Astrocyte of the cerebellum (primary cell): ENCODE measurements around the gene ECE1.

Experiments
- DNase-seq: peaks from one replicate; pipeline ENCODE4 v3.0.0-alpha.2; 2011; ENCODE audit warnings: low read depth
- H3K4me3 ChIP-seq: 2 replicates; pipeline ENCODE4 v1.5.1; 2011; ENCODE audit warnings: mild to moderate bottlenecking, low read depth, low read length, moderate library complexity
- in situ Hi-C: cut with HindIII; loops from 2 replicates; pipeline ENCODE4 v1.10.0; 2017; ENCODE audit warnings: low sequenced_read_pairs
- TF ChIP-seq, protein P1 (sequence below): IDR thresholded peaks from 2 replicates; pipeline ENCODE4 v1.5.1; 2012; ENCODE audit warnings: low read length, low read depth, moderate library complexity, mild to moderate bottlenecking; ENCODE audit errors: missing control alignments

ECE1 gene

DNA sequence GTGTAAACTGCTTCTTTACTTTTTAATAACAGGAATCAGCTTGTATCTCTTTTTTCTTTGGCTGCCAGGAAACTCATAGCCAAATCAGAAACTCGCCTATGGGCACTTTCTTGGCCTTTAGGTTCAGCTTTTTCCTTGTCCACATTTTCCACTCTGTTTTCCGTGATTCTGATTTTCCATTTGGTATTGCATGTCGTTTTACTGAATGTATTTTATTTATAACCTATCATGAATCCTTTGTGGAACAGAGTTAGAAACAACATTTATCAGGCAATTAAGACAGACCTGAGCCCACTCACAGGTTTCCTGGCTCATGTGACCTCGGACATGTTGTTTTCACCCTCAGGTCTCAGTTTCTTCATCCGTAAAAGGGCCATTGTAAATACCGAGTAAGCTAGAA lies 5.3 kb upstream of the ECE1 start:
- no peak for DNase-seq
- in situ Hi-C loops: no loop called here
- TF ChIP-seq, protein P1, sequence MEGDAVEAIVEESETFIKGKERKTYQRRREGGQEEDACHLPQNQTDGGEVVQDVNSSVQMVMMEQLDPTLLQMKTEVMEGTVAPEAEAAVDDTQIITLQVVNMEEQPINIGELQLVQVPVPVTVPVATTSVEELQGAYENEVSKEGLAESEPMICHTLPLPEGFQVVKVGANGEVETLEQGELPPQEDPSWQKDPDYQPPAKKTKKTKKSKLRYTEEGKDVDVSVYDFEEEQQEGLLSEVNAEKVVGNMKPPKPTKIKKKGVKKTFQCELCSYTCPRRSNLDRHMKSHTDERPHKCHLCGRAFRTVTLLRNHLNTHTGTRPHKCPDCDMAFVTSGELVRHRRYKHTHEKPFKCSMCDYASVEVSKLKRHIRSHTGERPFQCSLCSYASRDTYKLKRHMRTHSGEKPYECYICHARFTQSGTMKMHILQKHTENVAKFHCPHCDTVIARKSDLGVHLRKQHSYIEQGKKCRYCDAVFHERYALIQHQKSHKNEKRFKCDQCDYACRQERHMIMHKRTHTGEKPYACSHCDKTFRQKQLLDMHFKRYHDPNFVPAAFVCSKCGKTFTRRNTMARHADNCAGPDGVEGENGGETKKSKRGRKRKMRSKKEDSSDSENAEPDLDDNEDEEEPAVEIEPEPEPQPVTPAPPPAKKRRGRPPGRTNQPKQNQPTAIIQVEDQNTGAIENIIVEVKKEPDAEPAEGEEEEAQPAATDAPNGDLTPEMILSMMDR: no peak
- no peak overlapping the region for H3K4me3 ChIP-seq

DNA sequence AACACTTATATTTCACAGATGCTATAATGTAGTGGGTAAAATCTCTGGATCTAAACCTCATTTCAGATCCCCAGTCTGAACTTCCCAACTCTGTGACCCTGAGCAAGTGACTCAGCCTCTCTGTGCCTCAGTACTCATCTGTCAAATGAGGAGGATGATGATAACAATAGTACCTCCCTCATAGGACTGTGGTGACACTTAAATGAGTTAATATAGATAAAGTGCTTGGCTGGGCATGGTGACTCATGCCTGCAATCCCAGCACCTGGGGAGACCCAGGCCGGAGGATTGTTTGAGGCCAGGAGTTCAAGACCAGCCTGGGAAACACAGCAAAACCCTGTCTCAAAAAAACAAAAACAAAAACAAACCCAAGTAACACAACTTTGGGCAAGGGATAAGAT lies 4.7 kb upstream of the ECE1 start:
- in situ Hi-C loops: no loop called here
- TF ChIP-seq, protein P1: no peak
- no peak for DNase-seq
- no peak overlapping the region for H3K4me3 ChIP-seq

DNA sequence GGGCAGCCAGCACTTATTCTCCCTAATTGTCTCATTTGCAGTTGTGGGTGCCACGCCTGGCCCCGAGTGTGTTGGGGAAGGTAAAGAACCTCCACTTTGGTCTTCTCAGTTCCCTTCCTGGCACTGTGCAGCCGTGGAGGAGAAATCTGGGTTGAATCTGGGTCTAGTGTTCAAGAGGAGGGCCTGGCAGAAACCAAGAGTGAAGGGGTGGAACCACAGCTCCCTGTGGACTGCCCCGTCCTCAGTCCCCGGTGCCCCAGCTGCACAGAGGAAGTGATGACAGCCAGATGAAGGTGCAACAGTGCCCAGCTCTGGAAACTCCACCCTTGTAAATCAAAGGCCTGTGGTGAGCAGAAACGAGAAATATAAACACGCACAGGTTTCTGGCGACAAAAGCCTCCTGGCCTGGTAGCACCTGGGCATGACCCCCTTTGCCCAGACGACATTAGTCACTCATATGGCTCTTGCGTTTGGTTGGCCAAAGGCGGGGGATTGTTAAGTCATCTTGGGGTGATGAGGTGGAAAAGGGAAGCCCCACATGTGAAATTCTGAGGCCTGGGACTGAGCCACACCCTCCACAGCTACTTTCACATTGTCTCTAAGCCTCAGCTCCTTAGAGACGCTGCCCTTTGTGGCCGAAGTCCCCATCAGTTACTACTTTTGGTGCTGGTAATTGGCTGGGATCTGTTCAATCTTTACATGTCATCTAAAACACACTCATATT lies 4.2 kb upstream of the ECE1 start:
- TF ChIP-seq, protein P1: no peak
- DNase-seq: no peak
- in situ Hi-C loops: no loop called here
- H3K4me3 ChIP-seq: no peak overlapping the region

DNA sequence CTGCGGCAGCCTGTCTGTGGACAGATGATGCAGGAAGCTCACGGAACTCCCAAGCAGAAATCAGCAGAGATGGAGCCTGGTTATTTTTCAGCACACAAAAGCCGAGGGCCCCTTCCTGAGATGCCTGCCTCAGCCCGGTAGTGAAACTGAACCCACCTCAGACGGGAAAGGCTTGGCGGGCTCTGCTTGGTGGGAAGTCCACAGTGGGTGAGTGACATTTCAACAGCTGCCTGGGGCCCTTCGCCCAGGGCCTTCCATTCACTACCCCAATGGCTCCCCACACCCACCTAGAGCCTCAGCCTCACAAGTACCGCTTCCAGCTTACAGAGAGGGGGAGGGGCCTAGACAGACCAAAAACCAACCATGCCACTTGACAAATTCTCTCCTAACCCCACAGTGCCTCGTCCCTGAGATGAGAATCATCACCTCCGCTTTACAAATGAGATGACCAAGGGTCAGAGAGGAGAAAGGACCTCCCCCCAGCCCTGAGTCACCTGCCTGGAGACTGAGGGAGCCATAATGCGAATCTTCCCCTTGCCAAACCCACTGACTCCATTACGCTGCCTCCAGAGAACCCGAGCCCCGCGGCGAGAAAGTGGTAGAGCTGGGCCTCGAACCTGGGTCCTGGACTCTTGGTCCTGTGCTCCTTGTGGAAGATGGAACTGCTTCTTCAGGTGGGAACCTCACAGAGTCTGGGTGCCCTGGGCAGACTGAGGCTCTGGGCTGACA lies 3.4 kb upstream of the ECE1 start:
- in situ Hi-C loops: no loop called here
- TF ChIP-seq, protein P1: no peak
- no peak for DNase-seq
- no peak overlapping the region for H3K4me3 ChIP-seq

DNA sequence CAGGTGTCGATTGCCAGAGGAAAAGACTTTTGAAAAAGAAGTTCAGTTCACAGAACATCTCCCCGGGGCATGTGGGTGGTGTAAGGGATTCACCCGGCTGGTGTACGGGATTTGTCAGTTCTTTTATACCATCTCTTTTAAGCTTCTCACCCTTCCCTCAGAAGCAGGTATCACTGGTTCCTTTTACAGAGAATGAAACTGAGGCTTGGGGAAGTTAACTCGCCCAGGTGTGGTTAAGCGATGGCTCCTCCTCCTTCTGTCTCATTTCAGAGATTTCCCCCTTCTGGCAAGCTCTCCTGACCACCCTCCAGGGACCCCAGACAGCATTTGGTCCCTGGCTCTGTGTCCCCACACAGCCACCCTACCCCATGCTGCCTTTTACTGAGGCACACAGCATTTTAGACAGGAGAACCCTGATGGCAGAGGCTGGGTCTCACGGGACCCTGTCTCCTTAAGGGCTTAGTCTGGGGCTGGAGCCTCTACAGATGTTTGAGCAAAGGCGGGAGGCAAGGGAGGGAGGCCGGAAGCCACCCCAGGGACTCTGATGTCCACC lies 2.8 kb upstream of the ECE1 start:
- in situ Hi-C loops: no loop called here
- H3K4me3 ChIP-seq: no peak overlapping the region
- TF ChIP-seq, protein P1: no peak
- no peak for DNase-seq

DNA sequence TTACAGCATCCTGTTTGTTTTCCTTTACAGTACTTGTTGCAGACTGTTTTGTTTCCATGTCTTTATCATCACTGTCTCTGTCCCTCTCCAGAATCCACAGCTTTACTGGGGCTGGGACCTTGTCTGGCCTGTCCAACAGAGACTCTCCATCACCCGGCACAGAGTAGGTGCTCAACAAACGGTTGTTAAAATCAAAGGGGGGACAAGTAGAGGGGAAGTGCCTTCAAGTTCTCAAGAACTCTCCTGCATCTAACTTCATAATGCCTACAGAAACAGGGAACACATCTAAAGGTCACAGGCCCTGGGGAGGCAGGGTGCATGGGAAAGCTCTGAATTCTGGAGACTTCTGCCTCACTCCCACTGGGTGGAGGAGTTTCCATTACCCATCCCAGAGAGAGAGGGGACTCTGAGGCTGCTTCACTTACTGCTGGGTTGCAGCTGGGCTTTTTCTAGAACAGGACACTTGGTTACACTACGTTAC lies 2.3 kb upstream of the ECE1 start:
- in situ Hi-C loops: no loop called here
- TF ChIP-seq, protein P1: no peak
- DNase-seq: no peak
- H3K4me3 ChIP-seq: no peak overlapping the region
